DND-41 (cell line): Measurements from ENCODE around the gene DEPDC7.

Experiments
- CTCF ChIP-seq: IDR thresholded peaks from 2 replicates; pipeline ENCODE4 v1.5.1; 2012; ENCODE audit warnings: borderline replicate concordance, low read length, moderate library complexity, mild to moderate bottlenecking; ENCODE audit not compliant: poor library complexity, severe bottlenecking; ENCODE audit errors: extremely low read depth
- EZH2 ChIP-seq: IDR thresholded peaks from 3 replicates; pipeline ENCODE4 v1.6.1; 2012; ENCODE audit warnings: borderline replicate concordance, low read depth, mild to moderate bottlenecking, moderate library complexity, low read length, inconsistent platforms; ENCODE audit not compliant: severe bottlenecking

GRCh38 chr11:32991427-32991826 is 24.3 kb upstream of the DEPDC7 start:
- TF ChIP-seq CTCF (no peak), EZH2 (no peak)
